Endothelial cell of umbilical vein (primary cell): ENCODE results near the gene DUOX2. TPM values are rescaled to one million over a fixed set of nuclear protein-coding genes. Genes with fewer than 3 reads are reported as not detected.

Experiments used
- BruUV-seq: library from RNA; stranded (reverse); fragments of 400-500 nt; replicated peaks from 2 replicates; lab custom pipeline; 2021; lab: Mats Ljungman, UMichigan
- CTCF ChIA-PET: fragments of 300-600, 350-600 bp; sonication (Branson Sonifier 250); formaldehyde crosslinking; loops from one replicate; lab custom pipeline; 2021; ENCODE audit warnings: antibody characterized with exemption, inconsistent platforms; lab: Charles Lee
- POLR2A ChIA-PET: fragments of 300-600, 350-600 bp; sonication (Branson Sonifier 250); formaldehyde crosslinking; loops from one replicate; lab custom pipeline; 2021; ENCODE audit warnings: antibody characterized with exemption, inconsistent platforms; lab: Charles Lee
- DNase-seq: peaks from one replicate; pipeline ENCODE4 v3.0.0-alpha.2; 2011; ENCODE audit warnings: low read depth, low spot score
- FAIRE-seq: peaks from 2 replicates; lab custom pipeline; 2011; peaks lifted over from hg19 to GRCh38; lab: Jason Lieb, UNC
- H2AFZ ChIP-seq: 2 replicates; pipeline ENCODE4 v1.6.0; 2012; ENCODE audit warnings: low read depth, low read length, control low read depth, inconsistent platforms
- H3K27ac ChIP-seq: 2 replicates; pipeline ENCODE4 v1.5.1; 2011; ENCODE audit warnings: low read depth, mild to moderate bottlenecking, control low read depth, low read length, moderate library complexity; ENCODE audit not compliant: insufficient read depth
- H3K27me3 ChIP-seq, 2 experiments: 2 replicates each; pipeline versions ENCODE4 v1.6.0 to v1.6.1; 2011; ENCODE audit warnings: low read length in 2 of 2, mixed read lengths in 1 of 2; ENCODE audit not compliant: control insufficient read depth in 2 of 2, insufficient read depth in 2 of 2
- H3K36me3 ChIP-seq, 2 experiments: 2 replicates in 1 of 2; 3 replicates in 1 of 2; pipeline ENCODE4 v1.5.1; 2011; ENCODE audit warnings: low read length in 2 of 2, mild to moderate bottlenecking in 1 of 2, moderate library complexity in 1 of 2; ENCODE audit not compliant: control insufficient read depth in 2 of 2, insufficient read depth in 2 of 2; ENCODE audit errors: extremely low read depth in 1 of 2
- H3K4me1 ChIP-seq: 3 replicates; pipeline ENCODE4 v1.5.1; 2011; ENCODE audit warnings: mild to moderate bottlenecking, low read length; ENCODE audit not compliant: control insufficient read depth, insufficient read depth; ENCODE audit errors: extremely low read depth
- H3K4me2 ChIP-seq: 2 replicates; pipeline ENCODE4 v1.6.1; 2011; ENCODE audit warnings: low read length, control low read depth, mixed read lengths; ENCODE audit not compliant: insufficient read depth
- H3K4me3 ChIP-seq, 3 experiments: fragments of 200-600 bp in 1 of 3; sonication (generic), shearing (Covaris generic) in 1 of 3; replicated peaks in 1 of 3; 2 replicates each; pipeline ENCODE4 v1.5.1; 2011 to 2016; ENCODE audit warnings: control low read depth in 3 of 3, low read length in 3 of 3, mild to moderate bottlenecking in 2 of 3, inconsistent platforms in 1 of 3, low read depth in 1 of 3, moderate library complexity in 1 of 3; ENCODE audit not compliant: insufficient read depth in 1 of 3
- H3K79me2 ChIP-seq: 2 replicates; pipeline ENCODE4 v1.6.0; 2012; ENCODE audit warnings: low read length, inconsistent platforms; ENCODE audit not compliant: control insufficient read depth, insufficient read depth
- H3K9ac ChIP-seq: replicated peaks from 2 replicates; pipeline ENCODE3; 2011; ENCODE audit warnings: low read length, control low read depth; ENCODE audit not compliant: insufficient read depth; ENCODE audit errors: extremely low read depth
- H3K9me1 ChIP-seq: replicated peaks from 3 replicates; pipeline ENCODE4 v1.6.0; 2011; ENCODE audit warnings: mild to moderate bottlenecking, low read length; ENCODE audit not compliant: control insufficient read depth, insufficient read depth; ENCODE audit errors: extremely low read depth
- H3K9me3 ChIP-seq: replicated peaks from 2 replicates; pipeline ENCODE4 v1.5.1; 2012; ENCODE audit warnings: low read length, inconsistent platforms; ENCODE audit not compliant: control insufficient read depth, insufficient read depth
- H4K20me1 ChIP-seq: replicated peaks from 2 replicates; pipeline ENCODE3; 2011; ENCODE audit warnings: mild to moderate bottlenecking, low read length; ENCODE audit not compliant: control insufficient read depth, insufficient read depth; ENCODE audit errors: extremely low read depth
- CTCF ChIP-seq, 2 donors: IDR thresholded peaks; 1 replicate in 1 of 2; 2 replicates in 1 of 2; pipeline ENCODE4 v1.5.1; 2011; ENCODE audit warnings: low read length in 2 of 2, mild to moderate bottlenecking in 2 of 2, moderate library complexity in 2 of 2, control low read depth in 1 of 2, inconsistent platforms in 1 of 2, low read depth in 1 of 2; ENCODE audit not compliant: insufficient read depth in 1 of 2; ENCODE audit errors: extremely low read depth in 1 of 2
- EZH2 ChIP-seq: IDR thresholded peaks from 2 replicates; pipeline ENCODE4 v1.6.1; 2012; ENCODE audit warnings: borderline replicate concordance, low read depth, mild to moderate bottlenecking, moderate library complexity, low read length, inconsistent platforms; ENCODE audit not compliant: severe bottlenecking
- FOS ChIP-seq: IDR thresholded peaks from 2 replicates; pipeline ENCODE4 v1.6.1; 2011; ENCODE audit warnings: mild to moderate bottlenecking, low read length, moderate library complexity, borderline replicate concordance; ENCODE audit not compliant: insufficient read depth
- GATA2 ChIP-seq: IDR thresholded peaks from 2 replicates; pipeline ENCODE4 v1.7.0; 2011; ENCODE audit warnings: low read depth, mild to moderate bottlenecking, moderate library complexity, mixed read lengths, low read length; ENCODE audit not compliant: insufficient read length, insufficient read depth
- JUN ChIP-seq: IDR thresholded peaks from 2 replicates; pipeline ENCODE4 v1.6.1; 2011; ENCODE audit warnings: borderline replicate concordance, low read depth; ENCODE audit not compliant: insufficient read length, insufficient read depth
- MYC ChIP-seq: IDR thresholded peaks from one replicate; pipeline ENCODE4 v1.6.1; 2011; ENCODE audit warnings: mild to moderate bottlenecking, low read depth, low read length
- POLR2A ChIP-seq: IDR thresholded peaks from 2 replicates; pipeline ENCODE4 v1.6.1; 2012; ENCODE audit warnings: low read depth, mild to moderate bottlenecking, control low read depth, low read length
- POLR2AphosphoS5 ChIP-seq: IDR thresholded peaks from 2 replicates; pipeline ENCODE4 v1.6.1; 2012; ENCODE audit warnings: low read depth, mild to moderate bottlenecking, control low read depth, low read length, moderate library complexity; ENCODE audit not compliant: insufficient read depth
- dilution Hi-C: fragments of 300-500 bp; cut with MboI; formaldehyde crosslinking; loops from one replicate; pipeline ENCODE4 v1.15.0; 2019; ENCODE audit warnings: low sequenced_read_pairs; ENCODE audit not compliant: extremely low pct_ligation_motif_present
- intact Hi-C: fragments of 100-400 bp; cut with micrococcal nuclease; formaldehyde crosslinking; loops from one replicate; pipeline ENCODE4 v1.10.0; 2022
- polyA plus RNA-seq, 4 experiments: library from polyadenylated mRNA; depleted of rRNA in 3 of 4; stranded (reverse) in 3 of 4; unstranded in 1 of 4; fragments of >200 nt; gene quantifications; 2 replicates each; pipeline versions ENCODE4 v1.2.1 to v1.2.3, GENCODE V29; 2011 to 2012; ENCODE audit warnings: missing spikeins in 1 of 4
- total RNA-seq: library from RNA; stranded (reverse); gene quantifications from 2 replicates; pipeline ENCODE4 v1.2.3, GENCODE V29; 2021
- TF ChIP-seq, protein P1 (sequence below): IDR thresholded peaks from 2 replicates; pipeline ENCODE4 v1.6.1; 2011; ENCODE audit not compliant: insufficient read depth, insufficient read length

Gene DUOX2
- total and polyA plus RNA-seq, 2 donors (not counting 3 experiments of a cell fraction or from before 2014, with no cell fraction given): 0.01 TPM; not detected in 1

DNA sequence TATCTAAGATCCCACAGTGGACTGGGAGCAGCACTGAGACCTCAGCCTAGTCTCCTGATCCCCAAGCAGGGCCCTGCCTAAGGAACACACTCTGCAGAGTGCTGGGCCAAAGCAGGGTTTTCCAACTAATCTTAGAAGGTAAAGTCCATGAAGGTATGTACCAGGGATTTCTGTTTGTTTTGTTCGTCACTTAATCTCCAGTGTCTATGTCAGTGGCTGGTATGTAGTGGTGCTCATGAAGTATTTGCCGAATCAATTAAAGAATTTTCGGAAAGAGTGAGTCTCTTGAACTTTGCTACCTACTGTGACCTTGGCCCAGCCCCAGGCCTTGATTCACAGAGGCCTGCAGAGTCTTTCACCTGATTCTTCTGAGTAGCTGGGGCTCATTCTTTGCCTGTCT is 17.5 kb upstream of the DUOX2 start:
- ChIA-PET POLR2A (no interaction called here), CTCF (interaction anchor here (1.0 to 2.7 kb wide), 3 partner anchors 8 to 13 kb away, joined by 3 to 17 read pairs (median 3); no protein-coding TSS in a partner anchor)
- intact Hi-C loops: no loop called here
- no peaks in the 10 kb centered on the region for H3K79me2 ChIP-seq
- H3K27ac ChIP-seq: no peak overlapping the region
- dilution Hi-C loops: no loop called here
- H3K9me3 ChIP-seq: no peaks in the 10 kb centered on the region
- H3K4me3 ChIP-seq: no peak overlapping the region
- no peak overlapping the region for H3K9ac ChIP-seq
- no peak overlapping the region for H2AFZ ChIP-seq
- no peaks in the 10 kb centered on the region for H3K4me1 ChIP-seq
- H4K20me1 ChIP-seq: no peaks in the 10 kb centered on the region
- H3K36me3 ChIP-seq: no peaks in the 10 kb centered on the region
- no peak for TF ChIP-seq FOS
- TF ChIP-seq, protein P1, sequence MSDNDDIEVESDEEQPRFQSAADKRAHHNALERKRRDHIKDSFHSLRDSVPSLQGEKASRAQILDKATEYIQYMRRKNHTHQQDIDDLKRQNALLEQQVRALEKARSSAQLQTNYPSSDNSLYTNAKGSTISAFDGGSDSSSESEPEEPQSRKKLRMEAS: no peak
- no peak for TF ChIP-seq EZH2
- no peak for TF ChIP-seq POLR2AphosphoS5
- no peak for TF ChIP-seq JUN
- TF ChIP-seq GATA2: no peak
- TF ChIP-seq CTCF (IDR thresholded peaks at IDR 0.05; ENCODE audit: extremely low read depth in 1 of 2, insufficient read depth in 1 of 2, low read depth in 1 of 2, low read length in 2 of 2): no peak
- TF ChIP-seq POLR2A: no peak
- no peak for TF ChIP-seq MYC
- H3K4me2 ChIP-seq: no peak overlapping the region
- DNase-seq (no peak), FAIRE-seq (no peak)
- H3K9me1 ChIP-seq: no peaks in the 10 kb centered on the region
- peaks cover 74 to 88% of the 10 kb centered on the region in 2 experiments for H3K27me3 ChIP-seq
- BruUV-seq: no TSS peak
